ENCODE measurements around the gene GAS7. TPM values are rescaled to one million over a fixed set of nuclear protein-coding genes. Genes with fewer than 3 reads are reported as not detected.
A peak's percentile ranks its signal among the peaks of the same experiment; 100 is the strongest.

GAS7 gene
- total and polyA plus RNA-seq, 10 of the 15 experiments (the other 5 are each of a cell fraction or from before 2014, with no cell fraction given): 2.3 to 53.4 (median 24.0) TPM

- FAIRE-seq (no peak), DNase-seq (ENCODE audit: low read depth, low spot score) (no peak), ATAC-seq (no peak)
- 98% methylated on average over 8 of the region's 8 CpGs for WGBS (ENCODE audit: insufficient coverage, insufficient replicate concordance, low lambda C conversion rate, missing lambda C conversion rate)
- TF ChIP-seq POLR2AphosphoS5 (IDR thresholded peaks at IDR 0.05; ENCODE audit: low read length) (no peak), WRNIP1 (IDR thresholded peaks at IDR 0.05; ENCODE audit: borderline replicate concordance, low read depth, low read length) (no peak), NR2C2 (IDR thresholded peaks at IDR 0.05; ENCODE audit: borderline replicate concordance, control insufficient read depth, insufficient read length, low read depth) (no peak), NFYB (IDR thresholded peaks at IDR 0.05; ENCODE audit: insufficient read depth, low read depth, low read length) (no peak), NKRF (conservative IDR thresholded peaks at IDR 0.05) (no peak), ELK1 (IDR thresholded peaks at IDR 0.05; ENCODE audit: low read depth, low read length) (no peak), CBFB (IDR thresholded peaks at IDR 0.05; ENCODE audit: low read depth) (no peak), KLF5 (IDR thresholded peaks at IDR 0.05; ENCODE audit: partially characterized antibody) (no peak), PAX5 (IDR thresholded peaks at IDR 0.05; ENCODE audit: borderline replicate concordance, low read depth, low read length) (no peak), POU2F2 (IDR thresholded peaks at IDR 0.05; ENCODE audit: borderline replicate concordance, low read depth, low read length) (no peak), NFIC (IDR thresholded peaks at IDR 0.05; ENCODE audit: low read depth, low read length) (no peak), CTCF (IDR thresholded peaks at IDR 0.05 in 2 of 3, conservative IDR thresholded peaks at IDR 0.05 in 1 of 3; ENCODE audit: control insufficient read depth in 2 of 3, extremely low read depth in 1 of 3, insufficient read depth in 1 of 3, low read depth in 3 of 3, low read length in 3 of 3) (no peak), ZNF592 (IDR thresholded peaks at IDR 0.05) (no peak), MTA3 (IDR thresholded peaks at IDR 0.05; ENCODE audit: borderline replicate concordance, low read length) (no peak)
- Histone ChIP-seq H3K9me3 (replicated peaks; ENCODE audit: control insufficient read depth, insufficient read depth, low read length) (peaks cover 4% of the 10 kb centered on the region; the same call in 1 of the 3 replicates), H3K4me2 (ENCODE audit: control insufficient read depth, insufficient read depth) (no peak overlapping the region), H2AFZ (ENCODE audit: control insufficient read depth, low read depth, low read length) (no peak overlapping the region), H3K9ac (ENCODE audit: control insufficient read depth, insufficient read depth, low read length) (no peak overlapping the region), H3K4me3 (no peak overlapping the region), H3K4me1 (ENCODE audit: control insufficient read depth, insufficient read depth, low read length) (peaks cover 51% of the 10 kb centered on the region), H3K79me2 (ENCODE audit: control insufficient read depth, insufficient read depth, low read length) (no peaks in the 10 kb centered on the region), H3K27me3 (replicated peaks in 1 of 2; ENCODE audit: control insufficient read depth in 2 of 2, insufficient read depth in 2 of 2, low read length in 1 of 2) (no peaks in the 10 kb centered on the region), H3K27ac (ENCODE audit: control insufficient read depth, insufficient read depth) (0 out of 2 replicates have a peak overlapping the region, but pooled peaks have one; percentile 18), H4K20me1 (ENCODE audit: control insufficient read depth, insufficient read depth) (no peaks in the 10 kb centered on the region), H3K36me3 (ENCODE audit: control insufficient read depth in 2 of 2, insufficient read depth in 2 of 2, low read length in 1 of 2) (no peaks in the 10 kb centered on the region)
- ChIA-PET RAD21 (ENCODE audit: unreplicated experiment) (interaction anchor here (0.9 kb wide), 1 partner anchor 13 kb away, joined by 3 read pairs; no protein-coding TSS in a partner anchor), SMC1A (ENCODE audit: uncharacterized antibody, unreplicated experiment) (no interaction called here), POLR2A (no interaction called here), CTCF (interaction anchor here (0.8 kb wide), 1 partner anchor 13 kb away, joined by 3 read pairs; no protein-coding TSS in a partner anchor)
- intact Hi-C loops (cut with micrococcal nuclease; ENCODE audit: unreplicated experiment): no loop called here
- no TSS peak for BruUV-seq (replicated peaks)
- in situ Hi-C loops (cut with MboI): no loop called here
These were observed 137.9 kb downstream of the GAS7 start for GRCh38 chr17:10060526-10060925.
